ENCODE results near the gene EPHB4. TPM values are rescaled to one million over a fixed set of nuclear protein-coding genes. Genes with fewer than 3 reads are reported as not detected.

The EPHB4 gene
- total RNA-seq, 1 experiment from 2014 or later = 135 TPM

- no peak overlapping the region for H4K5ac ChIP-seq (ENCODE audit: insufficient read length, low read depth, low read length)
- no peaks in the 10 kb centered on the region for H3K9me3 ChIP-seq (ENCODE audit: control insufficient read depth, low read depth, low read length)
- H3K27ac ChIP-seq (ENCODE audit: insufficient read length, low read depth, low read length) = no peak overlapping the region
- no peak overlapping the region for H2AFZ ChIP-seq (ENCODE audit: low read length)
- no peak overlapping the region for H3K23ac ChIP-seq (ENCODE audit: insufficient read length, low read depth, low read length)
- H2BK12ac ChIP-seq (ENCODE audit: insufficient read length, low read depth, low read length) = no peak overlapping the region
- no peaks in the 10 kb centered on the region for H3K9me3 Mint-ChIP-seq
- no peak for TF ChIP-seq CTCF (conservative IDR thresholded peaks at IDR 0.05)
- no peaks in the 10 kb centered on the region for H3K4me1 ChIP-seq (ENCODE audit: insufficient read depth, low read length)
- no peaks in the 10 kb centered on the region for H3K23me2 ChIP-seq (ENCODE audit: insufficient read length, low read depth, low read length, poor library complexity, severe bottlenecking)
- H3K56ac ChIP-seq (ENCODE audit: insufficient read length, low read depth, low read length) = no peak overlapping the region
- DNase-seq = no peak
- no peaks in the 10 kb centered on the region; the same call in 1 of the 2 replicates for H3K79me2 ChIP-seq (ENCODE audit: insufficient read depth, low read length)
- H4K20me1 ChIP-seq (ENCODE audit: control insufficient read depth, insufficient read depth, insufficient read length) = no peaks in the 10 kb centered on the region
- no peak overlapping the region for H3K4me2 ChIP-seq (ENCODE audit: insufficient read depth, insufficient read length, low read length)
- no peak overlapping the region for H4K91ac ChIP-seq (ENCODE audit: insufficient read length, low read depth, low read length)
- H3K4me3 Mint-ChIP-seq = no peak overlapping the region
- no CpG with 5 or more reads among the region's 9 CpGs for WGBS (ENCODE audit: extremely low coverage, insufficient read length, low lambda C conversion rate)
- no peak overlapping the region for H3K9ac ChIP-seq (ENCODE audit: extremely low read depth, insufficient read length, low read length)
- H2BK15ac ChIP-seq (ENCODE audit: low read depth, low read length) = no peak overlapping the region
- H3K27me3 ChIP-seq (ENCODE audit: insufficient read depth, low read length) = no peaks in the 10 kb centered on the region
- peaks cover 0 to 2% of the 10 kb centered on the region in 2 experiments; a peak in 1 of 4 replicates for H3K4me1 Mint-ChIP-seq
- no peak overlapping the region for H3K27ac Mint-ChIP-seq
- H2BK5ac ChIP-seq (ENCODE audit: insufficient read length, low read length) = no peak overlapping the region
- H3K79me1 ChIP-seq (ENCODE audit: insufficient read depth, low read depth, low read length, poor library complexity, severe bottlenecking) = peaks cover 7% of the 10 kb centered on the region
- no peak overlapping the region for H2BK120ac ChIP-seq (ENCODE audit: low read depth, low read length, poor library complexity, severe bottlenecking)
- H3K27me3 Mint-ChIP-seq (ENCODE audit: low read depth) = no peaks in the 10 kb centered on the region; the same call in none of the 2 replicates
- H2AK5ac ChIP-seq (ENCODE audit: insufficient read length, low read length) = no peak overlapping the region
- no peak overlapping the region for H4K8ac ChIP-seq (replicated peaks; ENCODE audit: insufficient read length, low read depth, low read length)
- H3K4ac ChIP-seq (ENCODE audit: low read depth, low read length) = no peak overlapping the region
- no peak overlapping the region for H2BK20ac ChIP-seq (ENCODE audit: low read depth, low read length, poor library complexity, severe bottlenecking)
- H3K36me3 Mint-ChIP-seq (ENCODE audit: insufficient read depth in 1 of 3, low read depth in 3 of 3) = peaks cover 50 to 92% (median 89%) of the 10 kb centered on the region in 3 experiments; a peak in 6 of 7 replicates
- no peak overlapping the region for H3K18ac ChIP-seq (ENCODE audit: insufficient read length, low read depth, low read length)
- H3K14ac ChIP-seq (ENCODE audit: insufficient read depth, low read length) = no peak overlapping the region
- no peak overlapping the region for H3T11ph ChIP-seq (ENCODE audit: low read length)
Observed at GRCh38 chr7:100818366-100818765, 9.0 kb downstream of the EPHB4 start.
